ENCODE data around the gene GZMA.

Gene GZMA

GRCh38 chr5:55108661-55109060 lies 6.2 kb downstream of the GZMA start:
- H3K4me3 ChIP-seq (ENCODE audit: low read depth, low read length) = no peak overlapping the region
- DNase-seq (ENCODE audit: low read depth) = no peak
- no peak for TF ChIP-seq CTCF (IDR thresholded peaks at IDR 0.05; ENCODE audit: low read depth, low read length, missing control alignments)
- in situ Hi-C loops (cut with HindIII; ENCODE audit: low sequenced_read_pairs) = no loop called here

GRCh38 chr5:55110217-55110616 lies 7.8 kb downstream of the GZMA start:
- no peak for DNase-seq (ENCODE audit: low read depth)
- in situ Hi-C loops (cut with HindIII; ENCODE audit: low sequenced_read_pairs) = no loop called here
- H3K4me3 ChIP-seq (ENCODE audit: low read depth, low read length) = no peak overlapping the region
- TF ChIP-seq CTCF (IDR thresholded peaks at IDR 0.05; ENCODE audit: low read depth, low read length, missing control alignments) = no peak

GRCh38 chr5:55113327-55113726 lies 10.9 kb downstream of the GZMA start:
- TF ChIP-seq CTCF (IDR thresholded peaks at IDR 0.05; ENCODE audit: low read depth, low read length, missing control alignments) = no peak
- no peak overlapping the region for H3K4me3 ChIP-seq (ENCODE audit: low read depth, low read length)
- in situ Hi-C loops (cut with HindIII; ENCODE audit: low sequenced_read_pairs) = no loop called here

GRCh38 chr5:55114061-55114460 lies 11.6 kb downstream of the GZMA start:
- no peak for TF ChIP-seq CTCF (IDR thresholded peaks at IDR 0.05; ENCODE audit: low read depth, low read length, missing control alignments)
- in situ Hi-C loops (cut with HindIII; ENCODE audit: low sequenced_read_pairs) = no loop called here
- H3K4me3 ChIP-seq (ENCODE audit: low read depth, low read length) = no peak overlapping the region
- DNase-seq (ENCODE audit: low read depth) = no peak

More at GRCh38 chr5:55113327-55113726, 10.9 kb downstream of the GZMA start:
- no peak for DNase-seq (ENCODE audit: low read depth)

- DNase-seq (ENCODE audit: low read depth) = no peak
- no peak overlapping the region for H3K4me3 ChIP-seq (ENCODE audit: low read depth, low read length)
- TF ChIP-seq CTCF (IDR thresholded peaks at IDR 0.05; ENCODE audit: low read depth, low read length, missing control alignments) = no peak
- in situ Hi-C loops (cut with HindIII; ENCODE audit: low sequenced_read_pairs) = no loop called here
Observed at GRCh38 chr5:55123365-55123764, 20.9 kb downstream of the GZMA start.

GRCh38 chr5:55134053-55134722 lies 31.7 kb downstream of the GZMA start:
- no peak overlapping the region for H3K4me3 ChIP-seq (ENCODE audit: low read depth, low read length)
- TF ChIP-seq CTCF (IDR thresholded peaks at IDR 0.05; ENCODE audit: low read depth, low read length, missing control alignments) = no peak
- in situ Hi-C loops (cut with HindIII; ENCODE audit: low sequenced_read_pairs) = loop anchor here (25.0 kb wide), 1 partner anchor 197 kb away; no protein-coding TSS in a partner anchor
- no peak for DNase-seq (ENCODE audit: low read depth)
